ENCODE measurements around the gene RMND5B.
"Not testable (repeated sequence)": the region's sequence is repeated elsewhere in the genome, so short reads cannot be mapped to it uniquely, and the experiment has no call there.

Gene RMND5B, protein sequence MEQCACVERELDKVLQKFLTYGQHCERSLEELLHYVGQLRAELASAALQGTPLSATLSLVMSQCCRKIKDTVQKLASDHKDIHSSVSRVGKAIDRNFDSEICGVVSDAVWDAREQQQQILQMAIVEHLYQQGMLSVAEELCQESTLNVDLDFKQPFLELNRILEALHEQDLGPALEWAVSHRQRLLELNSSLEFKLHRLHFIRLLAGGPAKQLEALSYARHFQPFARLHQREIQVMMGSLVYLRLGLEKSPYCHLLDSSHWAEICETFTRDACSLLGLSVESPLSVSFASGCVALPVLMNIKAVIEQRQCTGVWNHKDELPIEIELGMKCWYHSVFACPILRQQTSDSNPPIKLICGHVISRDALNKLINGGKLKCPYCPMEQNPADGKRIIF

DNA sequence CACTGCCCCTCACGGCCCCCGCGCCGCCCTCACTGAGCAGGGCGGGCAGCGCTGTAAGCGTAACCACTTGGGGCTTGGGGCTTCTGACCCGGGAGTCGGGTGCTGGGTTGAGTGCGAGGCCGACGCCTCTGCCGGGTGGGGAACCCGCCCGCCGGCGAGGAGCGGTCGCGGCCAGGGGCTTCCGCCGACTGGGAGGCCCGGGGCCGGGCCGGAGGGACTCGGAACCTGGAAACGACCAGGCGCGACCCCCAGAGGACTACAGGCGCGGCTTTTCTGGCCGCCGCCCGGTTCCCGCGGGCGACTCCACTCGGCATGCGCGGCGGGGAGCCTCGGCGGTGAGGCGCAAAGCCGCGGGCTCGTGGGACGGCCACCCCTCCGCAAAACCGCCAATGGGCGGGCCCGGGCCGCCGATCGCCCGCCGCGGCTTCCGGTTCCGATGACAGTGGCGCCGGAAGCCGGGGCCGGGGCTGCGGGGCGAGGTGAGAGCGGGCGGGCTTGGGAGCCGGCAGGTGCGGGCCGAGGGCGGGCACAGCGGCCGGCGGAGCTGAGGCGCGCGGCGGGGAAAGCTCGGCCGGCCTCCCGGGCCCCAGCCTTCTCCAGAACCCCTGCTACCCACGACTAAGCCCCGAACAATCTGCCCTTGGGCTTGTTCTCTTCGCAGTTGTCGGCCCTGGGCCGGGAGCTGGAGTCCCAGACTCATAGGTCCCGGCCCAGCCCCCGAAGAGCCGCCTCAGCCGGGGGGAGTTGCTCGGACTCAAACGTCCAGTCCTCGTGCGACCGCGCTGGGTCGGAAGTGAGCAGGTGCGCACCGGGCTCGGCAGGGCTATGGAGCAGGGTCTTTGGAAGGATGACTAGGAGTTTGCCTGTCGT, at the start of gene RMND5B:
RMND5B (plus strand) TSS at position 439 of the 870 bp plus-strand sequence. CDS start 7,106 bp downstream, outside the sequence.
- peak; percentile 53 for DNase-seq

DNA sequence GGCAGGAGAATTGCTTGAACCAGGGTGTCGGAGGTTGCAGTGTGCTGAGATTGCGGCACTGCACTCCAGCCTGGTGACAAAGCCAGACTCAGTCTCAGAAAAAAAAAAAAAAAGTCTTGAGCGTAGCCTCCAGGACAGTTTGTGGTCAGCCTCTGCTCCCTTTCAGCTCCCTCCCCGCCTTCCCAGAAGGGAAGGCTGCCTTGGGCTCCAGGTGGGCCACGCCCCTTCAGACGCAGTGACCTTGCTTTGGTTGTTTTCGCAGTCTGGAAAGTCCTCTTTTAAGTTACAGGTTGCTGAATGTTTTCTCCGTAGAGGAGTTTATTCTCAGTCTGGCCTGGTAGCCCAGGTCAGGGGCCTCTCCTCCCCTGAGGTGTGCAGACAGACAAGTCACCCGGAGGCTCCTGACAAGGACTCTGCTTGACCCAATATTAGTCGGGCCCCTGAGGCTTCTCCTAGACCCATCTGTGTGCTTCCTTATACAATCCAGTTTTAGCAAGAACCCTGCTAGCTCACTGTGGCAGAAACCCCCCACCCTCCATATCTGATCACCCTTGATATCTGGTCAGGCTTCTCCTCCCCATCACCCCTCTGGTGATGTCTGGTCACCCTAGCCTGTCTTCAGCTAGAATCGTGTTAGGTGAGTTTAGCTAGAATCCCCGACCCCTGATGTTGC, 49.1 kb upstream of the RMND5B start:
- no peak for DNase-seq

DNA sequence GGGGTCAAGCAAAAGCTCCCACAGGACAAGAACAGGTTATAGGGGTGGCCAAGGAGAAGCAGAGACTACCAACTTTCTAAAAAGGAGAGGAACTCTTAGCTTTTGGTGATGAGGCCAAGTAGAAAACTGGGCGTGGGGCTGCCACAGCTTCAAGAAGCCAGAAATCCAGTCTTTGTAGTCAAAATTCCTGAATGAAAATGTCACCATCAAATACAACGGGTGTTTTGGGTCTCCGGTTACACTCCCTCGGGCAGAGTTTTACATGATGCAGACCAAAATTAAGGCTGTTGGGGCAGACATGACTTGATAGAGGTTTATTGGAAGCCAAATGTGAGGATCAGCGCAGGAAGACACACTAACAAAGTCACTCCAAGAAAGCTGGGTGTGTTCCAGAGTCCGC, 46.9 kb upstream of the RMND5B start:
- DNase-seq = no peak

DNA sequence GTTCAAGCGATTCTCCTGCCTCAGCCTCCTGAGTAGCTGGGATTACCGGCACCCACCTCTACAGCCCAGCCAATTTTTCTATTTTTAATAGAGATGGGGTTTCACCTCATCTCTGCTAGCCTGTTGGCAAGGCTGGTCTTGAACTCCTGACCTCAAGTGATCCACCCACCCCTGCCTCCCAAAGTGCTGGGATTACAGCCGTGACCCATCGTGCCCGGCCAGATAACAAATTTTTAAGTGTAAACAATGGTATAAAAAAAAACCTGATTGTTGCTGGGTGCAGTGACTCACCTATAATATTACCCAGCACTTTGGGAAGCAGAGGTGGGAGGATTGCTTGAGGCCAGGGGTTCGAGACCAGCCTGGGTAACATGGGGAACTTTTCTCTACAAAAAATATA, 45.5 kb upstream of the RMND5B start:
- DNase-seq = no peak

DNA sequence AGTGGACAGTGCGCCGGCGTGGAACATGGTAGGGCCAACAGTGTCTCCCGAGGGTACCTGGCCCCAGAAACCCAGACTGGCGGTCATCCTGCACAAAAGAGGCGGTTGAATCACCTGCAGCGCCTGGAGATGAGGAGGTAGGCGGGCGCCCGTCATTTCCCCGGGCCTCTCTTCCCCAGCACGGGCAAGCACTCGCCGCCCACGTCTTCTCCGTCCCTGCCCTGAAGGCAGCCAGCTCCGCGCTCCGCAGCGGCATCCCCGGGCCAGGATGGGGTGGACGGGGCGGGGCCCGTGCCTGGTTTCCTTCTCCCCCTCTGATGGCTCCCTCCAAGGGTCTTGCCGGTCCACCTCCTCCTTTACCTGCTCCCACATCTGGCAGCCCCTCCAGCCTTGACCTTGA, 44.5 kb upstream of the RMND5B start:
- DNase-seq = no peak

DNA sequence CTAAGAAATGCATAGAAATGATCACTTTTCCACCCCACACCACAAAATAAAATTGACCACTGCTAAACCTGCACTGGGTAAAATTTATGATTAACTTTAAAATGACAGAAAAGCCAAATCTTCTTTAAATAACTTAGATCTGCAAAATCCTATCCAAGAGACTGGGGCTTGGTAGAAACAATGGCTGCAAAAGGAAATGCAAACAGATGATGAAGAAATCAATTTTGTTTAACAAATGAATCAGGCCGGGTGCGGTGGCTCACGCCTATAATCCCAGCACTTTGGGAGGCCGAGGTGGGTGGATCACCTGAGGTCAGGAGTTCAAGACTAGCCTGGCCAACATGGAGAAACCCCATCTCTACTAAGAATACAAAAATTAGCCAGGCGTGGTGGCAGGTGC, 43.6 kb upstream of the RMND5B start:
- not testable (repeated sequence) for DNase-seq

DNA sequence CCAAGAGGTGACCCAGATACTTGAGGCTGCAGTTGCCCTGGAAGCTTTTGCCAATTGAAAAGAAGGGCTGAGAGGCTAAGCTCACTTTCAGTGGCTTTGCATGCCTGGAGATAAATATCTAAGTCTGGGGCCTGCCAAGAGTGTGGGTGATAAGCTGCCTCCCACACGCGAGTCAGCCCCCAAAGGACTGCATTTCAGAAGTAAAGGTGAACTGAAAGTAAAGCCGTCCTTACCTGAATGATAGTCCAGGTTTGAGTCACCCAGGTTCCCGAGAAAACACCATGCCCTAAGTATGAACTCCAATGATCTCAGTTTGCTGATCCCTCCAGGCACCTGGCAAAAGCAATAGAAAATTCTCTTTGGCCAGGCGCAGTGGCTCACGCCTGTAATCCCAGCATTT, 40.0 kb upstream of the RMND5B start:
- no peak for DNase-seq

DNA sequence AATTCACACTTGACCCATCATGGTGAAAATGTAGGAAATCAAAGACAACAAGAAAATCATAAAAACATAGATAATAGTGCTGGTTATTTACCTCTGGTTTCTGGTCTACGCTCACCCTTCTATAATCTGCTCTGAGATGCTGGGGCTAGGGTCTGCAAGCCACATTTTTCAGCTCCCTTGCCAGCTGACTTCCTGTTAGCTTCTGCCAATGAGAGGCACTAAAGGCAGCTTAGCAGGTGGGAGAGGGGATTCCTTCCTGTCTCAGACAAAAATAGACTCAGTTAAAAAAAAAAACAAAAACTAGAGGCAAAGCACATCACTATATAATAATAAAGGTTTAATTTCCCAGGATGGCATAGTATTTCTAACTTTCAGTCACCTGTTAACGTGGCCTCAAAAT, 37.7 kb upstream of the RMND5B start:
- DNase-seq = no peak

DNA sequence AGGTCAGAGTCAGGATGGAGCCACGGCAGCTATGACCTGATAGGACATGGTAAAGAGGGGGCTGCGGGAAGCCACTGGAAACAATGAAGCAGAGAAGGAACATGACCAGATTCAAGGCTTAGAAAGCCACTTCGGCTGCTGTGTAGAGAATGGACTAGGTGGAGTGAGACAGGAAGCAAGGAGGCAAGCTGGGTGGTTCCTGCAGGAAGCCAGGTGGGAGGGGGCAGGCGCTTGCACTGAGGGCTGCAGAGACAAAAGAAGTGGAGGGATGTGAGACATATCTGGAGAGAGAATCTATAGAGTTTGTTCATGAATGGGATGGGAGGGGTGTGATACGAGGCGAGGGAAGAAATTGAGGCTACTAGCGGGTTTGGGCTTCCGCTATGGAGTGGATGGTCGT, 36.5 kb upstream of the RMND5B start:
- no peak for DNase-seq

DNA sequence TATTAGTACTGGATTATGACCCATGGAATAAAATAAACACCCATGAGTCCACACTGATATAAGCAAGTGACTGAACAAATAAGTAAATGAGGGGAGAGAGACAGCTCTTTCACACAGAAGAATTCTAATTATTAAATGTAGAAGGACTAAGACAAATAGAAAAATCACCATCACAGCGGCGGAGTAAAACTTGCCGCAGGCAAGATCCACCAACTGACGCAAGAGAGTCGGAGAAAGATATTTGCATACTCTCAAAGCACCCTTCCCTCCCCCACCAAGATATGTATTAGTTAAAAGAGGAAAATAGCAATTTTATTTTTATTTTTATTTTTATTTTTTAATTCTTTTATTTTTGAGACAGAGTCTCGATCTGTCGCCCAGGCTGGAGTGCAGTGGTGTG, 32.1 kb upstream of the RMND5B start:
- no peak for DNase-seq

DNA sequence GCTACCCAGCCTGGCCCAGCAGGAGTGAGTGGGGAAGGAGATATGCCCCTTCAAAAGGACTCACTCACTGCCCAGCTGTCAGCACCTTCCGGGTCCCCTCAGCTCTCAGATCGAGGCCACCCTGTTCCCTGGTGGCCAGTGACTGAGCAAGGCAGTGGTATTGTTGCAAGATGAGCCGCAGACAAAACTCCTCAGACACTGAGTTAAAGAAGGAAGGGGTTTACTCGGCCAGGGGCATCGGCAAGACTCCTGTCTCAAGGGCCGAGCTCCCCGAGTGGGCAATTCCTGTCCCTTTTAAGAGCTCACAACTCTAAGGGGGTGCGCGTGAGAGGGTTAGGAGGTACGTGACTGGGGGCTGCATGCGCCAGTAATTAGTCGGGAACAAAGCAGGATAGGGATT, 27.2 kb upstream of the RMND5B start:
- DNase-seq = no peak

DNA sequence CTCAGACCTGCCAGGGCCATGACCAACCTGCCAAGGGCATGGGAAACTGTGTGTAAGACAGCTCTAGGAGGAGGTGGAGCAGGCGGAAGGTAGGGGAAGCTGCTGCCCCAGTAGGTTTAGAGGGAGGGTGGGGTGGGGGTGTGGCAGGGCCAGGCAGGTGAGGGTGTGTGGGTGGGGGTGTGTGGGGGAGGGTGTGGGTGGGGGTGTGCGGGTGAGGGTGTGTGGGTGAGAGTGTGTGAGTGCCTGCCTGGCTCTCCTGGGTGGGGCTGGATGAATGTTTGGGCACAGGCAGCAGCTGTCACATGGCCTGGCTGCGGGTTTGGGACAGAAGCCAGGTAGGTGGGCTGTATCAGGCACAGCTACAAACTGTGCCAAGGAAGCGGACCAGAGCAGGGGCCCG, 26.3 kb upstream of the RMND5B start:
- no peak for DNase-seq

DNA sequence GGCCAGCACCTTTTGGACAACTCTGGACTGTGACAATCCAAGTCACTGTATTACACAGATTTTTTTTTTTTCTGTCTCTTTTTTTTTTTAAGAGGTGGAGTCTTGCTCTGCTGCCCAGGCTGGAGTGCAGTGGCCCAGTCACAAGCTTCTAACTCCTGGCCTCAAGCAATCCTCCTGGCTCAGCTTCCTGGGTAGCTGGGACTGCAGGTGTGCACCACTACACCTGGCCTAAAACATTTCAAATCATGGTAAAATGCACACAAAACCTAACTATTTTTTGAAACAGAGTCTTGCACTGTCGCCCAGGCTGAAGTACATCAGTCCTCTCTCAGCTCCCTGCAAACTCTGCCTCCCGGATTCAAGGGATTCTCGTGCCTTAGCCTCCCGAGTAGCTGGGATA, 24.7 kb upstream of the RMND5B start:
- DNase-seq = no peak

DNA sequence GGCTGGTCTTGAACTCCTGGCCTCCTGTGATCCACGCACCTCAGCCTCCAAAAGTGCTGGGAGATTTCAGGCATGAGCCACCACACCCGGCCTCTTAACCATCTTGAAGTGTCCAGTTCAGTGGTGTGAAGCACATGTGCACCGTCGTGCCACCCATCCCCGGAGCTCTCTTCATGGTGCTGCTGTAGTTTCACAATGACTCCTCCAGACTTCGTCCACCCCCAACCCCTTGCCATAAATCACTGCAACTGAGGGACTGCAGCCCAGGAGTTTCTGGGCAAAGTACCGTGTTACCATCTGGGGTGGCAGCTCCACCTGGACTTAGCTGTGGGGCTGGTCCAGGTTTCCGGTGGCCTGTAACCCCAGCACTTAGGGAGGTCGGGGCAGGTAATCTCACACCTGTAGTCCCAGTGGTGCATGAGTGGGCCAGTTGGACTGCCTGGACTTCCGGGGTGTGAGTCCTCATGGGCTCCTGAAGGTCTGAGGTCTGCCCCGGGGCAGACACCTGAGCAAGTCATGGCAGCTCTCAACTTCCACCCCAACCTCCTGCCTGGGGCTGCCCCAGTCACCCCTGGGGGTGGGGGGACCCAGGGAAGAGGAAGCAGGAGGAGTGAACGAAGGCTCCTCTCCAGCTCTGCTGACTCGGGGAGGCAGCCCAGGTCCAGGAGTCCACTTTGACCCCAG, 24.1 kb upstream of the RMND5B start:
- no peak for DNase-seq

DNA sequence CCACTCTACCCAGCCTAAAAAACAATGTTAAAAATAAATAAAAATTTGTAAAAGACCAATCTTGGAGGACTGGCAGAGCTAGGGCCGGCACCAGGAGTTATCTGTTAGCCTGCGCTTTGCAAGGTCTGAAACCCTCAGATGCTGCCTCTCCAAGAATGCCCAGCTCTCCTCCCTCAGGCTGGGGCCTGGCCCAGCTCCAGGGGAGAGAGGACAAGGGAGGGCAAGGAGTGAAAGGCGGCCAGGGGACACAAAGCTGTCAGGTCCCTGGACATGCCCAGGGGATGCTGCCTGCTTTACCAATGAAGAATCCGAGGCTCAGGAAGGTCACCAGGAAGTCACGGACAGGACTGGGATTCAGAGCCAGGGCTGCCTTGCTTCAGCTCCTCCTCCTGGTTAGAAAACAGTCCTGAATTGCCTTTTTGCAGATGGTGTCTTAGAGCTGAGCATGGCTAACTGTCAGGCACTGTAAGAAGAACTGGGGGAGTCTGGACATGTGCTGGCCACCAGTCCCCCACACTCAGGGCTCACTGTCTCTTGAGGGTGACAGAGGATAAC, 23.0 kb upstream of the RMND5B start:
- no peak for DNase-seq

DNA sequence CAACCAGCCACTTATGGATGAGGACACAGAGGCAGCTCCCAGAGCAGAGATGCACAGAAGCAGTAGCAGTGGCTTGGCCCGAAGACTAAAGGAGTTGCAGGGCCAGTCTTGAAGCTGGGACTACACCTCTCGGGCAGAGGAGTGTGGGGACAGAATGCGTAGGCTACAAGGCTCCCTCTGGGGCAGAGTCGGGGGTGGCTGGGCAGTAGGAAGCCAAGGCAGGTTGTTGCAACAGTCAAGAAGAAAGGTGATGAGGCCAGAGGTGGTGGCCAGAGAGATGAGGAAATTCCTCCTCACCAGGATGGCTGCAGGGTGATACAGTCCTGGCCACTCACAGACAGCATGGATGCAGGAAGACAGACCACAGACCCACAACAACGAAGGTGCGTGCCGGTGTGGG, 22.4 kb upstream of the RMND5B start:
- no peak for DNase-seq

DNA sequence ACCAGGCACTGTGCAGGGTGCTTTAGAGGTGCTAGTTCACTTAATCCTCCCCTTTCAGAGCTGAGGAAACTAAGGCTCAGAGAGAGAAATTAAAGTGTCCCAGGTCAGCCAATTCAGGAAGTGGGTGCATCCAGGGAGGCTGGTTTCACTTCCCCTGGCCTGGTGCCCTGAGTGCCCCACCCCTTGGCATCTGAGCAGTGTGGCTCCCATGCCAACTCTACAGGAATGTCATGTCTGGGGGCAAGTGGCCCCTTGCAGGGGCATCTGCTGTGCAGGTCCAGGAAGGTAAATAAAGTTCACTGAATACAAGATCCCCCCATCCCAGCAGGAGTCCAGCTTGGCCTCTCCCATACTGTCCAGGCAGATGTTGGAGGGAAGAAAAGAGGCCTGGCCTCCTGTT, 21.8 kb upstream of the RMND5B start:
- no peak for DNase-seq

DNA sequence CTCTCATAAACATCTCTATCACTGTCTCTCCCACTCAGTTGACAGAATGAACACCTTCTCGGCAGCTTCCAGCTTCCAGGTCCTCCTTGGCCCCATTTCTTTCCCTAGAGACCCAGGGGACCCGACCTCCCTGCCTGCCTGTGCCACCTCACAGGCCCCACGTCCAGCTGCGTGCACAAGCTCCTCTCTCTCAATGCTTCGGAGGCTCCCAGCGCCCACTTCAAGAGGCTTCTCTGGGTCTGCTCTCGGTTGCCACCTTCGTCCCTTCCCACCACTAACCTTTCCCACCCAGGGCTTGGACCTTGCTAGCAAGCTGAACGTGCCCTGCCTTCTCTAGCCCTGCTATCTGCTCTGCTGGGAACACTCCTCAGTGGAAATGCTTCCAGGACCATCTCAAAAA, 20.3 kb upstream of the RMND5B start:
- DNase-seq = no peak

DNA sequence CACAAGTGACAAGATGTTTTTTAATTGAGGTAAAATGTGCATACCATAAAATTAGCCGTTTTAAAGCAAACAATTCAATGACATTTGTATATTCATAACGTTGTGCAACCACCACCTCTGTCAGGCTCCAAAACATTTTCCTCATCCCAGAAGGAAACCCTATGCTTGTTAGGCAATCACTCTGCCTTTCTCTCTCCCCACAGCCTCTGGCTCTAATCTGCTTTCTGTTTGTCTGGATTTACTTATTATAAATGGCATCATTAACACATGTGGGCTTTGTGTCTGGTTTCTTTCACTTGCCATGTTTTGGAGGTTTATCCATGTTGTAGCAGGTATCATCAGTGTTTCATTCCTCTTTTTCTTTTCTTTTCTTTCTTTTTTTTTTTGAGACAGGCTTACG, 18.9 kb upstream of the RMND5B start:
- no peak for DNase-seq

DNA sequence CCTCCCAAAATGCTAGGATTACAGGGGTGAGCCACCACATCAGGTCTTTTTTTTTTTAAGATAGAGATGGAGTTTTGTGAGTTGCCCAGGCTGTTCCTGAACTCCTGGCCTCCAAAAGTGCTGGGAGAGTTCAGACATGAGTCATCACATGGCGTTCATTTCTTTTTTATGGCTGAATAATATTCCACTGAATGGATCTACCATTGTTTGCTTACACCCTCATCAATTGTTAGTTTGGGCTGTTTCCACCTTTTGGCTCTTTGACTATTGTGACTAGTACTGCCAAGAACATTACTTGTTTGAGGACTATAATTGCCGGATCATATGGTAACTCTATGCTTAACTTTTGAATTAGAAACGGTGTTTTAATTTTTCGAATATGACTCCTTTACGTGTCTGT, 18.3 kb upstream of the RMND5B start:
- no peak for DNase-seq

DNA sequence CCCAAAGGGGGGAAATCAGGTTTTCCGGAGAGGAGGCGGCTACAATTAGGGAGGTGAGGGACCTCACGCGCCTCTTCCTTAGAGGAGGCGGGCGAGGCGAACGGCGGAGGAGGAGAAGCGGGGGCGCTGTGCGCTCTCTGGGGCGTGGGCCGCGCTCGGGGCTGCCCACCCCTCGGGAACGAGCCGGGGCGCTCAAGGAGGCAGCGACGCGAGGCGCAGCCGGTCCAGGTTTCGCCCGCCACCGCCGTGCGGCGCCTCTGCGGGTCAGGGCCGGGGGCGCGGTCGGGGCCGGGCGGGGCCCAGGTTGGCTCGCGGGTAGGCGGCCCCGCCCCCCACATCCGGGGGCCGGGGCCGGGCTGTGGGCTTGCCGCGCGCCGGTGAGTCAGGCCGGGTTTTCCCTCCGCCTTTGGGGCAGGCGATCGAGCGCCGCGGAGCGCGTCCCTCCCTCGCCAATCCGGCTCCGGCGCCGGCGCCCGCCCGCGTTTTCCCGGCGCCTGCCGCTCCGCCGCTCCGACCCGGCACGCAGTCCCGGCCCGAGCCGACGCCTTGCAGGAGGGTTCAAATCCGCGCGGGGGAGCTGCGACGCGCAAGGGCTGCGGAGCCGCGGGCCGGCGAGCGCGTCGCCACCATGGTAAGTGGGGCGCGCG, 17.6 kb upstream of the RMND5B start, which contains the start of gene N4BP3:
N4BP3 (plus strand) TSS at position 392 of the 647 bp plus-strand sequence. CDS start 6,052 bp downstream, outside the sequence.
- peak; percentile 57 for DNase-seq

DNA sequence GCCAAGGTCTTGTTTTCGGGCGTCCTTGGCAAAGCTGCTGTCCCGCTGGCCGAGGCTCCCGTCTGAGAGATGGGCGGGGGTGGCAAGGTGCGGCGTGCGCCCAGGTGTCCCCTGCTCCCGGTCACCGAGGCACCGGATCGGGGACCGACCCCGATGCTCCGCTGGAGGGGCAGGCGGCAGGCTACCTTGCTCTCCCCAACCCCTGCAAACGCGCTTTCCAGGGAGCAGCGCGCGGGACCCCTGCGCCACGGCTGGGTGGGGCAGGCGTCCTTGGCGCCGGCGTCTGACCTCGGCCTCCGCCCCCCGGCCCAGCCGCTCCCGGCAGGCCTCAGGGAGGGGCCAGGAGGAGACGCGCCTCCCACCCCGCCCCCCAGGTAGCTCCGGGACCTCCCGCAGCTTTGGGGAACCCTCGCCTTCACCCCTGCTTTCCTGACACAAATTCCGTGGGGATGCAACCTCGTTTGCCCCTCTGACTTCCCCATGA, 16.9 kb upstream of the RMND5B start:
- no peak for DNase-seq
